ENCODE measurements around the gene HCN4.

HCN4 gene

DNA sequence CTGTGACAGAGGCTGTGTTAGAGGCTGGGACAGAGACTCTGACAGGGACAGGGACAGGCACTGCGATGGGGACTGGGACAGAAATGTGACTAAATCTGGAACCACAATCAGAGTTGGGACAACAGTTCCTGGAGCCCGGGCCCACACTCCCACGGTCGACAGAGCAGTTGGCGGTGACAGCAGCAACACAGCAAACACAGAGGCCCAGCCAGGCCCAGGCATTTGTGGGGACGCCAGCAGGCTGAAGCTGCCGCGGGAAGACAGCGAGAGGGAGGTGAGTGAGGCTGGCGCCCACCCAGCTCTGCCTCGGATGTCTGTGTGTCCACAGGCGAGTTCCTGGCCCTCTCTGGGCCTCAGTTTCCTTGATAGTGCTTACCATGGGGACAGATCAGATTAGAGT lies 9.3 kb upstream of the HCN4 start:
- DNase-seq (ENCODE audit: low read depth in 2 of 2): no peak

DNA sequence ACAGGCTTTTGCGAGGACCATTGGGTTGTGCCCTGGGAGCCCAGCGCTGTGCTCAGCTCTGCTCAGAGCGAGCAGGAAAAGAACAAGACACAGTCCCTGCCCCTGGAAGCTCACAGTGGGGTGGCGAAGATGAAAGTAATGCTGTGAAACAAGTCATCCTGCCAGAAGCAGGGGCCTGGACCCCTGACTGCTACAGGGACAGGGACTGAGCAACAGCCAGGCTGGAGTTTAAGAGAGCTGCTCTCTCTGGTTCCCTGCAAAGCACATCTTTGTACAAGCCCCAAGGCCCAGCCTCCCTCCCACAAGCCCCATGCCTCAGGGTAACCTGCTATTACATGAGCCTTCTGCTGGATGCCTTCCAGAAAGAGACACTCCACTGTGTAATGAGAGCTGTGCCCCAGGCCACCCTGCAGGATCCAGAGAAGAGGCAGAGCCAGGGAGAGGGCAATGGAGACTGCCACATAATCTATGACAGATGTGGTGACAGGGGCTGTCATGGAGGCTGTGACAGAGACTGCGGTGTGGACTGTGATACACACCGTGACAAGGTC lies 7.1 kb upstream of the HCN4 start:
- DNase-seq (ENCODE audit: low read depth in 2 of 2): no peak

DNA sequence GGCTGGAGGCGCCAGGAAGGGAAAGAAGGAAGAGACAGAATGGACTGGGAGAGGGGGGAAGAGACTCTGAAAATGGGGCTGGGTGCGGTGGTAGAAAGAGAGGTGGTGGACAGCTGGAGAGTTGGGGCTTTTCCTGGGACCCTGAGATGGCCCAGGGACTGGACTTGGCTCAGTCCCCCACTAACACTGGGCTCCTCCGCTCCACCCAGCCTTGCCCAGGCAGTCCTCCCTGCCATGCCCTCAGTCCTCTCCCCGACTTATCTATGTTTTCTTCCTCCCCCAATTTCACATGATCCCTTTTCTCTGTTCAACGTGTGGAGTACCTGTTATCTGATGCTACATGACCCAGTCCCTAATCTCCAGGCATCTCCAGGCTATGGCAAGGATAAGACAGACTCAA lies 6.3 kb upstream of the HCN4 start:
- DNase-seq (ENCODE audit: low read depth in 2 of 2): no peak

DNA sequence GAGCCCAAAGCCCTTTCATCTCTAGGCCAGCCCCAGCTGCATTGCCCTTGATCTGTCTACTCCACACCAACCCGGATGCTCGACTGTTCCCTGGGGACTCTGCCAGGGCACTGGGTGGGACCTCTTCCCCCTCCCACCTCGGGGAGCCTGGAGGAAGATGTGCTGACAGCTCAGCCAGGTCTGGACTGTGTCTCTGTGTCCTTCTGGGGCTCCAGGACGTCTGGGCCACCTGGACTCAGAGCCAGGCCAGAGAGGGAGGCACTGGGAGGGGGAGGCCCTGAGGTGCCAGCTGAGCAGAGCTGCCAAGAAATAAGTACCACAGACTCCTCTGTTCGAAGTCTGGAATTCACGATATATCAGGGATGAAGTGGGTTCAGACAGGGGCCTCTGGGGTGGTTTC lies 5.8 kb upstream of the HCN4 start:
- DNase-seq (ENCODE audit: low read depth in 2 of 2): no peak

DNA sequence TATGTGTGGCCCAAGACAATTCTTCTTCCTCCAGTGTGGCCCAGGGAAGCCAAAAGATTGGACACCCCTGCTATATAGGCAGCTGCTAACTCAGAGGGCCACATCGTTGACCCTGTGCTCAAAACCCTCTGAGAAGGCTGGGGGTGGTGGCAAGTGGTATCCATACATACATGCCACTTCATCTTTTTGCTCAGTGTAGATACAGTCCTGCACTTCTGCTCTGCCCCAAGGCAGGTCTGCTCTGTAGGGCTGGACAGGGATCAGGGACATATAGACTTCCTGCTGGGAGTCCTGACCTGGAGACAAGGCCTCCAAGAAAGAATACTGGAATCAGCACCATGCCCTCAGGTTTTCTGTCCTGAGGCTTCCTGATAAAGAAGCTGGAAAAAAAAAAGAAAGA lies 4.5 kb upstream of the HCN4 start:
- DNase-seq (ENCODE audit: low read depth in 2 of 2): no peak

DNA sequence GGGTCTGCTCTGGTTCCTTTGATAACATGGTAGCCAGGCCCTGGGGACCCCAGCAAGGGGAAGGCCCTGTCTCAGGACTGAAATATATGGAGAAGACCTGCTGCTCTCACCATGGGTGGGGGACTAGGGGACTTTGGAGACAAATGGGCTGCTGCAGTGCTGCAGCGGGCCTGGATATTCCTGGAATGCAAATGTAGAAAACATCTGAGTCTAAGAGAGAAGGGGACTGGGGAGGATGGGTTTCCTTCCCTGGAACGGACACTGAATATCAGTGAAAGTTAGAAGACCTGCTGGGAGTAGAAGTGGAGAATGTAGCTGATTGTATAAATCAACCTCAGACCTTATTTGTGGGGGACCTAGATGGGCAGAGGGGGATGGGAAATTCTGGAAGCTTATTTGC lies 3.1 kb upstream of the HCN4 start:
- no peak for DNase-seq (ENCODE audit: low read depth in 2 of 2)

DNA sequence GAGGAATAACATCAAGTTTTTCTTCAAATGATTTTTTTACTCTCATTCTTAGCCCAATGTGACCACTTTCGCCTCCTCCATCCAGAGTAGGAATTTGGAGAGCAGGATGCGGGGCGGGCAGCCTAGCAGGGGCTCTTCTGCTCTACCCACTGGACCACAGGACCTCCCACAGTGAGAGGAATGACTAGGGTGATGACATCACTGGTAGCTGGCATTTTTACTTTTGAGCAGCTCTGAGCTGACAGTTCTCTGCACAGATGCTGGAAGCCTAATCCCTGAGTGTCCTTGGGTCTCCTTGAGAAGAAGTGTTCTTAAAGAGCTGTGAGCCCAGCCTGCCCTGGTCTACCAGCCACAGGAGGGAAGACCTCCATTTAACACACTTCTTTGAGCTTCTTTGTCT lies 1.4 kb upstream of the HCN4 start:
- DNase-seq (ENCODE audit: low read depth in 2 of 2): no peak

DNA sequence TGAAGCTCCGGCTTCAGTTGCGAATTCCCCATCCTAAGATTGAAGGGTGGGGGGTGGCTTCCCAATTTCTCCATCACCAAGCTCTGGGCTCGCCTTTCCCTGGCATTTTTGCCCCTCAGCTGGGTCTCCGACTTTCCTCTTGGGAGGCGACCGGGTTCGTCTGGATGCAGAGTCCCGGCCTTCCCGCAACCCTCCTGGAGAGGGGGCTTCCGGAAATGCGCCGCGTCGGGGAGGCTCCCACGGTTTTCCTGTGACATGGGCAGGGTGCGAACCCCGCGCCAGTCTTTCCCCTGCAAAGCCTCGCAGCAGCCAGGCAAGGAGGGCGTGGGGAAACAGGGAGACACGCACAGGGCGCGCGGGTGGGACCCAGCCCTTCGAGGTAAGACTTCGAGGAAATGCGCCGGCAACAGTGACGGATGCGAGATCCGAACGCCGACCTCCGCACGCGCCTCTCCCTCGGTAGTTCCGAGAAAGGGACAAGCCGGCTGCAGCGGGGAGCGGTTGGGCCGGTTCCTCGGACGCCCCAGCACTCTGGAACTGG lies 466 bp upstream of the HCN4 start:
- DNase-seq (ENCODE audit: low read depth in 2 of 2): no peak

DNA sequence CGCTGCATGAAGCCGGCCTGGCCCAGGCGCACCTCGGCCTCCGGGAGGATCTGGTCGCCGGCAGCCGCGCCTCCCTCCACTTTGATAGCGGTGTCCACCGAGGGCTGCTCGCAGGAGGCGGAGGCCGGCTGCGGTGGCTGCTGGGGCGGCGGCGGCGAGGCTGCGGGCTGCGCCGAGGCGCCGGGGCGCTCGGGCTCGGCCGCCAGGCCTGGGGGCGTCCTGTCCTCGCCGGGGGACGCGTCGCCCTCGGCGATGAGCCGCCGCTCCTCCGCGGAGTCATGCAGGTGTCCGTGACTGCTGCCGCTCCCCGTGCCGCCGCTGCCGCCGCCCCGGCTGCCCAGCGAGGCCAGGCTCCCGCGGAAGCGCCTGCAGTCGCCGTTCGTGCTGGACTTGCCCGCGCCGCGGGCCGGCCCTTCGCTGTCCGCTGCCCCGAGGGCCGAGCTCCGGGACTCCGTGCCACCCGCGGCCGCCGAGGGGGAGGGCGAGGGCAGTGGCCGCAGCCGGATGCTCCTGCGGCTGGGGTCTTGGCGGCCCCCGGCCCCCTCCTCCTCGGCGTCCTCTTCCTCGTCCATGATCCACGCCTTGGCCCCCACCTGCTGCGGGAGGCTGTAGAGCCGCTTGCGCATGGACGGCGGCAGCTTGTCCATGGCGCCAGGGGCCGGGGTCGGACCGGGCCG lies 996 bp downstream of the HCN4 start:
- DNase-seq (ENCODE audit: low read depth in 2 of 2): no peak

DNA sequence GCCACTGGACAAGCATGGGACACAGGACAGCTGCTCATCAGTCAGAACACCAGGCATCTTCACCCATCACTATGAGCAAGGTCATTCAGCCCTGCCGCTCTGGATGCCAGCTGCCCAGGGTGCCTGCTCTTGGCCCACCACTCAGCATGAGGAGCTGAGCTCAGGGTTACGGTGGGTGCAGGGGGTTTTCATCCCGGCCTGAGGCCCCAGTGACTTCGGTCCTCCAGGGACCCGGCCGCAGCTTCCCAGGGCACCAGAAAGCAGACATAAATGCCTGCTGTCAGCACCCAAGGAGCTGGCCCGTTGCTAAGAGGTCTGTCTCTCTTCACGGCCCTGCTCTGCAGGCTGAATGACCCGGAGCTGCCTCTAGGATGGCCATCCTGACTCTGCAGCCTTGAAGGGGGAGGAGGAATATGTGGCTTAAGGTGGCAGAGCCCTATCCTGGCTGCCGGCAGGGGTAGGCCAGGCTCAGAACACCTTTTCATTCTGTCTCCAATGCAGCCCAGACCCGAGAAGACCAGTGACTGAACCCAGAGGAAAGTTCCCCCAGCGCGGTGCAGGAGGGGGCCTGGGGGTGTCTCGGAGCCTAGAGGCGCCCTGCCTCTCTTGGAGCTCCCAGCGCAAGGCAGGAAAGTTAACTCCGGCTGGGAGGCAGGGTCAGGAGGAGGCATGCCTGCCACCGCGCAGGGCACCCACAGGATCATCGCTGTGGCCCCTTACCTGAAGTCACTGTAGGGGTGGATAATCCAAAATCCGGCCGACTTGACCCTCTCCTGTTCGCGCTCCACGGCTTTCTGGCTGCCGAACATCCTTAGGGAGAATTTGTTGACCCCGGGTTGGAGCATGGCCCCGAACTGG lies 1.8 kb downstream of the HCN4 start:
- no peak for DNase-seq (ENCODE audit: low read depth in 2 of 2)

DNA sequence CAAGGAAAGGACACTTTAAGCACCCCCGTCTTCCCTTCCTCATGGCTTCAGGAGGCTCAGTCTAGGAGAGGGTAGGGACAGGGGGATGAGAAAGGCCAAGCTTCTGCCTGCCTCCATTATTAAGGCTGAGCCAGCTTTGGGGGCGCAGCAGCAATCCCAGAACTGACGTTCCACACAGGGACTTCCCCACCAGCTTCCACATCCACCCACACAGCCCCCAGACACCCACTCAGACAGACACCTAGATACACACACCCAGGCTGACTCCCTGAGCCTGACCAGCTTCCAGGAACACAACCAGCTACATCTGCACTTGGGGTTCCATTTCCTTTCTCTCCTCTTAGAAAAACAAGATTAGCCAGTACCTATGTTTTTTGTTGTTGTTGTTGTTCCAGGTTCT lies 4.7 kb downstream of the HCN4 start:
- DNase-seq (ENCODE audit: low read depth in 2 of 2): no peak

DNA sequence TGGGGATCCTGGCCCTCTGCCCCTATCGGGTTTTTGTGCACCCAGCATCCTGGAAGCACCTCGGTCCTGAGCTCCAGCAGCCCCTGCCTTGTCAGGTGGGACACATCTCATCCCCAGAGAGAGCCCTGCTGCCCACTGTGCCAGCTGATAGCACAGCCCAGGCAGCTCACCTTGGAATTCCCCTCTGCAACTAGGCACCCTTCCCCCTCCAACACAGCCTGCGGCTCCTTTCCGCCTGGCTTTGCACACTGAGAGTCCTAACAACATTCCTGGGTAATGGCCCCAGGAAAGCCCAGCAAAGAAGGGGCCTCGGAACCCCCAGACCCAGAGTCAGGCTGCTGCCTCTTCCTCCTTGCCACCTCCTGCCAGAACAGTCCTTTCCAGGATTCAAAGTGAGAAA lies 5.9 kb downstream of the HCN4 start:
- DNase-seq (ENCODE audit: low read depth in 2 of 2): no peak

DNA sequence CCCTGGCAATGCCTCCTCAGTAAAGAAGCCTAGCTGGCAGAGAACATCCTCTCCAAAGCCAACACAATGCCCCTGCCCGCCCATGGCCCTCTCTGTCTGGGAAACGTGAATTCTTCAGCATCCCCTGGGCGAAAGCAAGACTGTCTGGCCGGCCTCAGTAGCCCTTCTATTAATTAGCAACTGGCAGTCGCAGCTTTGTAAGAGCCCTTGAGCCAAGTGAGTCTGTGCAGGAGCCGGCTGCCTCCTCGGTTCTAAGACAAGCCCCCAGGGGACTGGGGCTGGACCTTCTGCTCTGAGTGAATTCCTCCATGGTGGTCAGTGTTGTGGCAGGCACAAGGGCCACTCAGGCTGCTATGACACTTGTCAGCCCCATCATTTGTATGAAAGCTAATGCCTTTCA lies 7.4 kb downstream of the HCN4 start:
- no peak for DNase-seq (ENCODE audit: low read depth in 2 of 2)

DNA sequence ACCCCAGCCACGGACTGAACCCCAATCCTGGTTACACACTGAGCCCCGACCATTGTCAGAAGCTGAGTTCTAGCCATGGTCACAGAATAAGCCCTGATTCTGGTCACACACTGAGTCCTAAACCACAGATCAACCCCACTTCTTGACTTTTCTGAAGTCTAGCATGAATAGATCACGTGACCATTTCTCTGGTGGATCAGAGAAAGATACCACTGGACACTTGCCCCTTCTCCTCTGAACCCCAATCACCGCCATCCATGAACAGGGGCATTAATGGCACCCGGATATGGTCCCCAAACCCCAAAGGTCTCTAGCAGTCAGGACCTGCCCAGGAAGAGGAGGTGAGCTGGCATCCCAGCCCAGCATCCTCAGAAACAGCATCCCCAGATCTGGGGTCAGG lies 9.1 kb downstream of the HCN4 start:
- DNase-seq (ENCODE audit: low read depth in 2 of 2): no peak

DNA sequence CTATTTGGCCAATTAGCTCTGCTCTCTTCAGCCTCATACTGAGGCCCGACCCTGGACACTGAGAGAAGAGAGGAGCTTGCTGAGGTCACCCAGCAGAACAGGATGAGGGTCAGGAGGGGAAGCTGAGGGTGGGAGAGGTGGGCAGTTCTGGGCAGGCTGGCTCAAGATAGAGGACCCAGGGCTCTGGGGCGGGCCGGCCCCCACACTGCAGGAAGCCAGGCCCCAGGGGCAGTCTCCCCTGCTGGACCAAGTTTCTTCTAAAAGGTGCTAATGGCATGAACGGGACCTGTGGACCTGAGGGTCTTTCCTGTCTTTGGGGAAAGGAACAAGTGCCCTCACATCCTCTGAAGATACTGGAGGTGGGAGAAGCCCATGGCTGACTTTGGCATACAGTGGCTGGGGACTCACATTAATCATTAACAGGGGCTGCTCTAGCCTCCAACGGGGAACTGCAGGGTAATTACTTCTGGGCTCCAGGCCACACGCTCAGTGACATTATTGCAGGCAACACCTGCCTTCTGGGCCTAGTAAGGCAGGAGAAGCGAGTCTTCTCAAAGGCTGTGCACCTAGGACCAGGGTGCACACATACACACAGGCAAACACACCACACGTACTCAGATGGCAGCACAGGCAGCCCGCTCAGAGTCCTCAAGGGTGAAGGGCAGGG lies 10.6 kb downstream of the HCN4 start:
- no peak for DNase-seq (ENCODE audit: low read depth in 2 of 2)

DNA sequence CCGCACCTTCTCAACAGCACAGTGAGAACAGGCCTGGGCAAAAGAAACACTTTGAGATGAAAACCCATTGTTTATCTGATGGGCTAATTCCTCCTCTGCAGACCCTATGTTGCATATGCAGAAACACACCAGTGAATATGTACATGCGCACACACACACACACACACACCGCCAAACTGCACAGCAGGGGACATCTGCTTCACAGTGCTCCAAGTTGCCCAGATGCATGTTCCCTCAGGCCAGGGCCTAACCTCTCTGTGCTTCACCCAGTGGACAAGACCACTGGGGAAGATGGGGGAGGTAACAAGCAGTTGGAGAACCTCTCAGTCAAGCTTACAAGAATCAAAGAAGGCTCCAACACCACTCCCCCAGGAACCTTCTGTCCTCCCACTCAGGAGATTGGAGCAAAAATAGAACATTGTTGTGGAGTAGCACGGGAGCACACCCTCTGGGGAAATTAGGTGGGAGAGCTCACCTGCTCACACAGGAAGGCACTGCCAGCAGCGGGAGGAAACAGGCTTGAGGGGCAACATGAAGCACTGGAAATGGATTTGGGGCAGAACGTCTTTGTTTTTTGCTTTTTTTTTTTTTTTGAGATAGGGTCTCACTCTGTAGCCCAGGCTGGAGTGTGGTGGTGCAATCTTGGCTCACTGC lies 13.0 kb downstream of the HCN4 start:
- no peak for DNase-seq (ENCODE audit: low read depth in 2 of 2)

DNA sequence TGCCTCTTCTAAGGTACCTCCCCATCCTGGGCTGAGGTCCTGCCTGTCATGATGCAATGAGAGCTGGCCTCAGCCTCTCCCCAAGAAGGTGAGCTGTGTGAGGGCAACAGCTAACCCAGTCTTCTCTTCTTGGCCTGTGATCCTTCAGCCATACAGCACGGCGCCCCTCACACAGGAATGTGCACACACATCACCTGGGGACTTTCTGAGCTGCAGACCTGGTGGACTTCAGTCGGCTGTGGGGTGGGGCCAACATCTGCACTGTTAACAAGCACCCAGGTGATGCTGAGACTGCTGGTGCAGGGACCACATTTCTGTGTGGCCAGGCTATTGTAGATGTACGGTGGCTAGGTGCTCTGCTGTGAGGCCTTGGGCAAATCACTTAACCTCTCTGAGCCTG lies 14.5 kb downstream of the HCN4 start:
- no peak for DNase-seq (ENCODE audit: low read depth in 2 of 2)

DNA sequence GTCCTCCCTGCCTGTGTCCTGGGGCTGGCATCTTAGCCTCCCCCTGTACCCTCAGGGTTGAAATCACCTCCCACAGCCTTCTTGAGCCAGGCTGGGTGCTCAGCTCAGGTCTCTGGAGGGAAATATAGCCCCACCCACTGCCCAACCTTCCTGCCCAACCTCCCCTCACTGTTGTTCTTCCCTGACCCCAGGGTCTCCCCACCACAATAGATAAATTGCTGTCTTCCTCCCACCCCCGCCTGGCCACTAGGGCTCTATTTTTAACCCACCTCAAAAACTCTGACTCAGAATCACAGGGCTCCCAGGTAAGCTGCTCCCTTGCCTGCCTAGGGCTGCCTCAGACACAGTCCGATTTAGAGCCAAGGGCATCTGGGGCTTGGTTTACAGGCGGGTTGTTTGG lies 15.0 kb downstream of the HCN4 start:
- DNase-seq (ENCODE audit: low read depth in 2 of 2): no peak

DNA sequence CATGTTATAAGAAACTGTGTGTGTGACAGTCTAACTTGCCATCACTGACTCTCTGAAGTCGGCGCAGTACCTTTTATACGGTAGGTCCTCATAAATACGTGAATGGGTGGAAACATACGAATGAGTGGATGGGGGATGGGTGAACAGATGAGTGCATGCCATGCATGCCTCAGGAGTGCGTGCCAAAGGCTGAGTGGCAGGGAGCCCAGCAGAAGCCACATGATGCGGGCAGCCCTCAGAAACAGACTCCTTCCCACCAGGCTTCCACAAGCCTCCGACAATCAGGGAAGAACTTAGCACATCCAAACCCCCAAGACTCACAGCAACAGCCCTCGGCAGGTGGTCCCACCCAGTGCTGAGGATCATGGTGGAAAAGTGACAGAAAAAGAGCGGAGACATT lies 16.7 kb downstream of the HCN4 start:
- DNase-seq (ENCODE audit: low read depth in 2 of 2): no peak

DNA sequence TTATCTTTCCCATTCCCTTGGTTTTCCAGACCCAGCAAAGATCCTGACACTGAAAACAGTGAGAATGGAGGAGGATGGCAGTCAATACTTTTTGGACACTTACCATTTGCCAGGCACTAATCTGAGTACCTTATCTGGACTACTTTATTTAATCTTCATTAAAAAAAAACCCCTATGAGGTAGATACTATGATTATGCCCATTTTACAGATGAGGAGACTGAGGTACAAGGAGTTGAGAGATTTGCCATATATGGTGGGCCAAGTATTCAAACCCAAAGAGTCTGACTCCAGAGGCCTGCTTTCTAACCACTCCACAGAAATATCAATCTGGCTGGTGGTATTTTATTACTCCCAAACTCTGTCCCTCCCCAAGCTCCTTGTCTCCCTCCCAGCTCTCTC lies 19.6 kb downstream of the HCN4 start:
- no peak for DNase-seq (ENCODE audit: low read depth in 2 of 2)

DNA sequence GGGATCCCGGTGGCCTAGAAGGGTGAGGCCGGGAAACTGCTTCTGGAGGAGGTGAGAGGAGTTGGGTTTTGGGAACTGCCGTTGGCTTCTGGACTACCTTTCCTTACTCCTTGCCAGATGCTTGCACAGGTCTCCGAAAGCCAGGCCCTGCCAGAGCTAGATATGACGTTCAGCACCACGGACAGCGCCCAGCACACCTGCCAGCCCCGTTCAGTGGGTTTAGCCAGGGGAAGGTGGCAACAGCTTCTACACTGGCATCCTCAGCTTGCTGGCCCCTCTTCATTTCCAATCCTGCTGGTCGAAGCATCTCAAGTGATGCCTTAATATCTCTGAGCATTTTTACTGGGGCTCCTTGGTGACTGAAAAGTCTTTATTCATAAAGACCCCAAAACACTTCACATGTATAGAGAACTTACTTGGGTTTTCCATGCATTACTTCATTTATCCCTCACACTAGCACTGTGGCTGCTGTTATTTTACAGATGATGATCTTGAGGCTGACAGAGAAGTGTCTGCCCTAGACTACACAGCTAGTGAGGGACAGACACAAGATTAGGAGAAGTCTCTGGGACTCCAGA lies 21.9 kb downstream of the HCN4 start:
- DNase-seq (ENCODE audit: low read depth in 2 of 2): peak; percentile 37 to 39

DNA sequence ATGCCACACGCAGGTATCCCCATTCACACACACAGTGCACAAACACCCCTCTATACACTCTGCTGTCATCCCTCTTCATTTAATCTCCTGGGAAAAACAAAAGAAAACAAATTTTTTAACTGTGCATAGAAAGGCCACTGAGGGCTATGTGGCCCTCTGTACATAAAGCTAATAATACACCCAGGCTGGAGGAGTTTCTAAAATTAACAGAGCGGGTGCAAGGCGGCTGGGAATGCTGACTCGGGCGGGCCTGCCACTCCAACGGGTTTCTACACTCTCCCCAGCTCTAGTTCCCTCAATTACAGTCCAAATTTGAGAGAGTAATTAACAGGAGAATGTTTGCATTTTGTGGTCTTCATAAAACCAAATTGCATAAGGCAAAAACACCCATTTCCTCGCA lies 23.1 kb downstream of the HCN4 start:
- DNase-seq (ENCODE audit: low read depth in 2 of 2): no peak
